NCI-H460 (cell line): ENCODE data around the gene LRRC36. TPM values are rescaled to one million over a fixed set of nuclear protein-coding genes. Genes with fewer than 3 reads are reported as not detected.

ENCODE experiments used
- DNase-seq: peaks from one replicate; pipeline ENCODE4 v3.0.0-alpha.2; 2016; ENCODE audit warnings: low read depth; ENCODE audit errors: extremely low read depth
- polyA plus RNA-seq: library from polyadenylated mRNA; depleted of rRNA; stranded (reverse); fragments of >200 nt; gene quantifications from 2 replicates; pipeline ENCODE4 v1.2.3, GENCODE V29; 2014; cell fraction: nucleus; rRNA removed
- total RNA-seq: library from RNA; depleted of rRNA; stranded (reverse); fragments of >200 nt; shearing (Covaris generic); gene quantifications from 2 replicates; pipeline ENCODE4 v1.2.3, GENCODE V29; 2014; rRNA removed

The LRRC36 gene
- not detected in 2 replicates for total RNA-seq
- not detected in 2 replicates for polyA plus RNA-seq

- DNase-seq: no peak
These were observed at the start of gene LRRC36, which contains the start of gene KCTD19 for GRCh38 chr16:67326472-67327309. TSS of gene LRRC36 (plus strand) at chr16:67326815. CDS start at chr16:67326863, 48 bp downstream. TSS of gene KCTD19 (minus strand) at chr16:67326741. CDS start at chr16:67326707, 34 bp downstream.

GRCh38 chr16:67277294-67277998, 49.2 kb upstream of the LRRC36 start:
- DNase-seq: no peak

- peak; percentile 26 for DNase-seq
These were observed 48.4 kb upstream of the LRRC36 start for GRCh38 chr16:67277999-67278772.

- no peak for DNase-seq
These were observed 47.8 kb upstream of the LRRC36 start for GRCh38 chr16:67278773-67279295.

GRCh38 chr16:67279296-67280089, 47.1 kb upstream of the LRRC36 start, which contains the start of gene PLEKHG4:
TSS of gene PLEKHG4 (plus strand) at chr16:67279532. CDS start at chr16:67280045, 513 bp downstream.
- peak; percentile 82 for DNase-seq

- no peak for DNase-seq
These were observed 46.3 kb upstream of the LRRC36 start for GRCh38 chr16:67280090-67281015.

- DNase-seq: no peak
These were observed 44.8 kb upstream of the LRRC36 start for GRCh38 chr16:67281536-67282446.

- DNase-seq: no peak
These were observed 44.2 kb upstream of the LRRC36 start for GRCh38 chr16:67282447-67282805.

- no peak for DNase-seq
These were observed 43.4 kb upstream of the LRRC36 start for GRCh38 chr16:67283039-67283825.

- no peak for DNase-seq
These were observed 42.6 kb upstream of the LRRC36 start for GRCh38 chr16:67283826-67284555.

- DNase-seq: peak; percentile 47
These were observed 41.6 kb upstream of the LRRC36 start for GRCh38 chr16:67284699-67285646.

- no peak for DNase-seq
These were observed 40.0 kb upstream of the LRRC36 start for GRCh38 chr16:67286441-67287235.

- no peak for DNase-seq
These were observed 38.7 kb upstream of the LRRC36 start for GRCh38 chr16:67287960-67288359.

- DNase-seq: no peak
These were observed 35.2 kb upstream of the LRRC36 start for GRCh38 chr16:67291461-67291860.
